ENCODE data around the gene RPS15. TPM values are rescaled to one million over a fixed set of nuclear protein-coding genes. Genes with fewer than 3 reads are reported as not detected.

The RPS15 gene
- total and polyA plus RNA-seq, 10 of the 15 experiments (the other 5 are each of a cell fraction or from before 2014, with no cell fraction given): 559 to 3,158 (median 1,413) TPM

DNA sequence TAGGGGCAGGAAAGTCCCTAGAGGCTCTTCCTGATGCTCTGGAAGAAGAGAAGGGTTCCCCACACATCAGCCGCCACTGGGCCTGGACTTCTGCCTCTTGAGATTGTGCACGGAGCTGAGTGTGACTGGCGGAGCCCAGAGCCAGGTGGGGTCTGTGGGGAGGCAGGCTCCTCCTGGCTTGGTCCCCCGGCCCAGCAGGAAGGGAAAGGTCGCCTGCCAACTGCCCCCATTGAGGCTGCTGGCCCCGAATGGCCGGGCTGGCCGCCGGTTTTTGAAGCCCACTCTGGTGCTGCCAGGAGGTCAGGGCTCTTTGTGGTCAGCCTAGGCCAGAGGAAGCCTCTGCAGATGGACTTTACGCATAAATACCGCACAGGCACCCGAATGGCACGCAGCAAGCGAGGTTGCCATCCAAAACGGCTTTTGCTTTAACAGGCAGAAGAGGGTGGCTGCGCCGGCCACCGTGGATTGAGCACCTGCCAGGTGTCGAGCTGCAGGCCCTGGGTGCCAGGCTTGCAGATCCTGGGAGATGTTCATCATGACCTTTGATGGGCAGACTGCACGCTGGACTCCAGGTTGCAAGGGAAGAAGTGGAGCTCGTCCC lies 25.8 kb upstream of the RPS15 start:
- Histone ChIP-seq H3K4me2 (ENCODE audit: control insufficient read depth, insufficient read depth) (peak overlapping the region; percentile 28; the same call in 1 of the 2 replicates), H3K9me3 (replicated peaks; ENCODE audit: control insufficient read depth, insufficient read depth, low read length) (no peaks in the 10 kb centered on the region), H3K4me3 (no peak overlapping the region), H3K27me3 (replicated peaks in 1 of 2; ENCODE audit: control insufficient read depth in 2 of 2, insufficient read depth in 2 of 2, low read length in 1 of 2) (no peaks in the 10 kb centered on the region), H3K36me3 (ENCODE audit: control insufficient read depth in 2 of 2, insufficient read depth in 2 of 2, low read length in 1 of 2) (peaks cover 8 to 30% of the 10 kb centered on the region in 2 experiments), H3K79me2 (ENCODE audit: control insufficient read depth, insufficient read depth, low read length) (peaks cover 97% of the 10 kb centered on the region), H3K27ac (ENCODE audit: control insufficient read depth, insufficient read depth) (no peak overlapping the region), H2AFZ (ENCODE audit: control insufficient read depth, low read depth, low read length) (no peak overlapping the region), H4K20me1 (ENCODE audit: control insufficient read depth, insufficient read depth) (peaks cover 35% of the 10 kb centered on the region), H3K4me1 (ENCODE audit: control insufficient read depth, insufficient read depth, low read length) (peaks cover 44% of the 10 kb centered on the region), H3K9ac (ENCODE audit: control insufficient read depth, insufficient read depth, low read length) (no peak overlapping the region)
- RAD21 ChIA-PET (ENCODE audit: unreplicated experiment): no interaction called here
- intact Hi-C loops (cut with micrococcal nuclease; ENCODE audit: unreplicated experiment) (no loop called here), in situ Hi-C loops (cut with MboI) (no loop called here)
- no peak for DNase-seq (ENCODE audit: low read depth, low spot score)
- TF ChIP-seq FOS (IDR thresholded peaks at IDR 0.05; ENCODE audit: borderline replicate concordance, extremely low read depth, insufficient read length): no peak
- TF ChIP-seq ZNF274 (IDR thresholded peaks at IDR 0.05; ENCODE audit: insufficient read depth, insufficient read length): no peak
- TF ChIP-seq IRF3 (IDR thresholded peaks at IDR 0.05): no peak
- TF ChIP-seq RAD51 (IDR thresholded peaks at IDR 0.05): no peak
- TF ChIP-seq CHD1 (IDR thresholded peaks at IDR 0.05; ENCODE audit: low read depth, low read length): no peak
- no TSS peak for BruUV-seq (replicated peaks)
- POLR2A ChIA-PET: no interaction called here
- SMC1A ChIA-PET (ENCODE audit: uncharacterized antibody, unreplicated experiment): interaction anchor here (1.2 kb wide), 1 partner anchor 25 kb away, joined by 4 read pairs; no protein-coding TSS in a partner anchor
- CTCF ChIA-PET: interaction anchor here (1.3 kb wide), 1 partner anchor 168 kb away, joined by 4 read pairs; no protein-coding TSS in a partner anchor
- 84% methylated on average over 21 of the region's 21 CpGs for WGBS (ENCODE audit: insufficient coverage, insufficient replicate concordance, low lambda C conversion rate, missing lambda C conversion rate)
- no peak for FAIRE-seq
- ATAC-seq: no peak
